Glutamatergic neuron (in vitro differentiated cells): ENCODE results near the gene GRID1. TPM values are rescaled to one million over a fixed set of nuclear protein-coding genes. Genes with fewer than 3 reads are reported as not detected.

Experiments
- DNase-seq: peaks from one replicate; pipeline ENCODE4 v3.0.0; 2022
- H3K27ac Mint-ChIP-seq: one replicate; pipeline ENCODE4 v1.8.0; 2020; ENCODE audit warnings: mild to moderate bottlenecking, mixed read lengths, inconsistent platforms; ENCODE audit not compliant: unreplicated experiment
- H3K27me3 Mint-ChIP-seq: one replicate; pipeline ENCODE4 v1.8.0; 2020; ENCODE audit warnings: mild to moderate bottlenecking, moderate library complexity, mixed read lengths, inconsistent platforms; ENCODE audit not compliant: unreplicated experiment
- H3K36me3 Mint-ChIP-seq: one replicate; pipeline ENCODE4 v1.8.0; 2020; ENCODE audit warnings: mild to moderate bottlenecking, mixed read lengths, inconsistent platforms; ENCODE audit not compliant: unreplicated experiment
- H3K4me1 Mint-ChIP-seq: one replicate; pipeline ENCODE4 v1.8.0; 2020; ENCODE audit warnings: mild to moderate bottlenecking, low read depth, mixed read lengths, inconsistent platforms; ENCODE audit not compliant: unreplicated experiment
- H3K4me3 Mint-ChIP-seq: one replicate; pipeline ENCODE4 v1.8.0; 2020; ENCODE audit warnings: mild to moderate bottlenecking, mixed read lengths, inconsistent platforms; ENCODE audit not compliant: unreplicated experiment
- H3K9me3 Mint-ChIP-seq: one replicate; pipeline ENCODE4 v1.8.0; 2020; ENCODE audit warnings: mild to moderate bottlenecking, moderate library complexity, mixed read lengths, inconsistent platforms; ENCODE audit not compliant: unreplicated experiment
- total RNA-seq: library from RNA; stranded (reverse); fragmentation: NEBNext Ultra II Directional; extraction: Animal tissue kit (Norgen Biotek cat#: 25700); gene quantifications from one replicate; pipeline ENCODE4 v1.2.1, GENCODE V29; 2021; ENCODE audit not compliant: unreplicated experiment
- TF ChIP-seq, protein P1 (sequence below): fragments of 200-600 bp; sonication (generic); IDR thresholded peaks from one replicate; pipeline ENCODE4 v1.5.0; 2021; ENCODE audit not compliant: partially characterized antibody, unreplicated experiment

GRID1 gene
- total RNA-seq, 1 donor from 2014 or later, result 8.0 TPM

DNA sequence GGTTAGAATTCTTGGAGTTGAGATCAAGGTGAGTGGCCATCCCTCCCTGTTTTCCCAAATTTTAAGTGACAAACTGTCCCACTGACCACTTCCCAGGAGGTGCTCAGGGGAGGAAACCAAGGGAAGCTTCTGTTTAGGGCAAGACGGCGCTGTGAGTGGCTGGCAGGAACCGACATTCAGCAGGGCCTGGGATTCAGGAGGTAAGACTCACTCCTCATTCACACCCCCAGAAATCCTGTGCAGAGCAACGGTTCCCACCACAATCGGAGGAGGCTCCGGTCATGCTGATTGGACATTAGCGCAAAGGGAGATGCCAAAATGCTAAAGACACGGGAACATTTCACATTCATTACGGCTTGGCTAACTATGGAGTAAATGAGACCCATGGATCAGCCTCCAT is 200.9 kb downstream of the GRID1 start:
- Mint-ChIP-seq H3K4me1 (peaks cover 6% of the 10 kb centered on the region), H3K9me3 (peaks cover 6% of the 10 kb centered on the region), H3K4me3 (no peak overlapping the region), H3K27me3 (peaks cover 4% of the 10 kb centered on the region), H3K36me3 (no peaks in the 10 kb centered on the region), H3K27ac (no peak overlapping the region)
- TF ChIP-seq, protein P1, sequence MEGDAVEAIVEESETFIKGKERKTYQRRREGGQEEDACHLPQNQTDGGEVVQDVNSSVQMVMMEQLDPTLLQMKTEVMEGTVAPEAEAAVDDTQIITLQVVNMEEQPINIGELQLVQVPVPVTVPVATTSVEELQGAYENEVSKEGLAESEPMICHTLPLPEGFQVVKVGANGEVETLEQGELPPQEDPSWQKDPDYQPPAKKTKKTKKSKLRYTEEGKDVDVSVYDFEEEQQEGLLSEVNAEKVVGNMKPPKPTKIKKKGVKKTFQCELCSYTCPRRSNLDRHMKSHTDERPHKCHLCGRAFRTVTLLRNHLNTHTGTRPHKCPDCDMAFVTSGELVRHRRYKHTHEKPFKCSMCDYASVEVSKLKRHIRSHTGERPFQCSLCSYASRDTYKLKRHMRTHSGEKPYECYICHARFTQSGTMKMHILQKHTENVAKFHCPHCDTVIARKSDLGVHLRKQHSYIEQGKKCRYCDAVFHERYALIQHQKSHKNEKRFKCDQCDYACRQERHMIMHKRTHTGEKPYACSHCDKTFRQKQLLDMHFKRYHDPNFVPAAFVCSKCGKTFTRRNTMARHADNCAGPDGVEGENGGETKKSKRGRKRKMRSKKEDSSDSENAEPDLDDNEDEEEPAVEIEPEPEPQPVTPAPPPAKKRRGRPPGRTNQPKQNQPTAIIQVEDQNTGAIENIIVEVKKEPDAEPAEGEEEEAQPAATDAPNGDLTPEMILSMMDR, result no peak
- no peak for DNase-seq

DNA sequence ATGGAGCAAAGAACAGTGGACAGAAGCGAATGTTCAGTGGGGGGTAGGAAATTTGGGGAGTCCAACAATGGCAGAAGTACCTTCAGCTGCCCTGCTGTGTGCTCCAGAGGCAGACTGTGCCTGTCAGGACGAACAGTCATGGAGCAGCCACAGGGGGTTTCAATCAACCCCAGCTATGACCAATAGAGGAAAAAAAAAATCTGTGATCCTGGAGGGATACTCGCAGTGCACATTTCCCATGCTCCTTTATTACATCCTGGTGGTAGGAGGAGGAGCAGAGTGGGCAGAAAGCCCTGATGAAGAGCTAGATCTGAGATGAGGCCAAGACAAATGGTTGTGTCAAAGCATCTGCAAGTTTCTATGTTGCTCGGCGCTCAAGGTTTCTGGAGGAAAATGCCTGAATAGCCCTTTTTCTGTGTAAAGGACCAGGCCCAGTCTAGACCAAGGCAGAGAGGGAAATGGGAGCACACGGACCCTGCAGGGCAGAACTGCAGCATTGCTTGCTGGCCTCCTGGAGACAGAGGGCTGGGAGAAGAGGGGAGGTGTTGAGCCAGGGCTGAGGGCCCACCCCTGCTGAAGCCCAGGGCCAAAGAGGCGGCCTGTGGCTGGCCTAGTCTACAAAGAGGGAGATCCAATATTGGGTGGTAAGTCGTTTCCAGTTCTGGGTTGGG is 201.5 kb downstream of the GRID1 start:
- Mint-ChIP-seq H3K27me3 (peaks cover 4% of the 10 kb centered on the region), H3K27ac (no peak overlapping the region), H3K4me3 (no peak overlapping the region), H3K9me3 (peaks cover 6% of the 10 kb centered on the region), H3K4me1 (peaks cover 6% of the 10 kb centered on the region), H3K36me3 (no peaks in the 10 kb centered on the region)
- TF ChIP-seq, protein P1, result no peak
- DNase-seq, result no peak

DNA sequence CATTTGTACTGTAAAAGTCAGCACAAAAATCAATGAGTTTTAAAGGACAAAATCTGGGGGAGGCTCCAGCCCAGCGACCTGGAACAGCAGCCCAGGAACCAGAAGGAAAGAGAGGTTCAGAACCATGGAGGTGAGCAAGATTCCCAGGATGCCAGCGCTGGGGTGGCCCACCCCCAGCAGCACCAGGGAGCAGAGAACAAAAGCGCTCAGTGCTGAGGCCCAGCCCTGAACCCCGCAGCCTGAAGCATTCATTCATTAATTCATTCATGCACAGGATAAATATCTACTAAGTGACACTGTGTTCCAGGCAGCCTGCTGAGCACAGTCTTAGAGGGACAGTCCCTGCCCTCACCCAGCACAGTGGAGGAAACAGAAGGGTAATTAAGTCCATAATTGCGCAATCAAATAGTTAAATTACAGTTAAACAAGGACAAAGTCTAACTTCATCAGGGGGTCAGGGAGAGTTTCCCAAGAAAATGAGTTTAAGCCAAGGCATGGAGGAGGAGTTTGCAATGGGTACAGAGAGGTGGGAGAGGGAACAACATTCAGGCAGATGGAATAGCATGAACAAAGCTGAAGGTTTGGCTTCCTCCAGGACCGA is 202.3 kb downstream of the GRID1 start:
- Mint-ChIP-seq H3K36me3 (no peaks in the 10 kb centered on the region), H3K4me3 (no peak overlapping the region), H3K27me3 (peaks cover 4% of the 10 kb centered on the region), H3K27ac (no peak overlapping the region), H3K4me1 (peaks cover 6% of the 10 kb centered on the region), H3K9me3 (peaks cover 5% of the 10 kb centered on the region)
- no peak for DNase-seq
- TF ChIP-seq, protein P1, result no peak

DNA sequence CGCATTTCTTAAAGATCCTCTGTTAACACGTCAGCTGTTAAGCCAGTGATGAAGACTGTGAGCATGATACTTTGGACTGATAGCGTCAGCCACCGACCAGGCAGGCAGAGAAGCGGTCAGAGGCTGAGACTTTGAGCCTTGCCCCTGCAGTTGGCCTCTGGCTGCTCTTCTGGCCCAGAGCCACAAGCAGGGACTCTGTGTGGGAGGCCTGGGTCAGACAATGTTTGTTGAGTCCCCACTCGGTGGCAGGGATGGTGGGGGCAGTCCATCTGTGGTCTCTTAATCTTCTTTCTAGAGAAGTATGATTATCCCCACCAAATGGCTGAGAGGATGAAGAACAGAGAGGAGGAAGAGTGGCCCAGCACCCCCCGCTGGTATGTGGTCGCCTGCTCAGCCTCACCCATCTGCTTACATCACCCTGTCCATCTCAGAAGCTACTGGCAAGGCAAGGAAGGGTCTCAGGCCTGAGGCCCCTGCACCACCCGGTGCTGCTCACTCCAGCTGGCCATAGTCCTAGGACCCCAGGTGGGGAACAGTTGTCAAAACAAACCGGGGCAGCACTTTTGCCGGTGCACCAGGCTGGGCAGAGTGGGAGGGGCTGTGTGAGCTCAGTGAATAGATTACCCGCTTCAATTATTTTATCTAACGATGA is 202.9 kb downstream of the GRID1 start:
- no peak for DNase-seq
- Mint-ChIP-seq H3K9me3 (peaks cover 5% of the 10 kb centered on the region), H3K36me3 (no peaks in the 10 kb centered on the region), H3K27me3 (peaks cover 4% of the 10 kb centered on the region), H3K4me1 (peaks cover 6% of the 10 kb centered on the region), H3K27ac (peak overlapping the region; percentile 52), H3K4me3 (no peak overlapping the region)
- TF ChIP-seq, protein P1, result no peak
